Hepatocyte (in vitro differentiated cells): ENCODE results near the gene ADAMTSL4.

Experiments
- EZH2 ChIP-seq: fragments of 200-600 bp; sonication (generic); IDR thresholded peaks from 2 replicates; pipeline ENCODE4 v1.6.1; 2016; ENCODE audit warnings: antibody characterized with exemption, mild to moderate bottlenecking, borderline replicate concordance
- EZH2phosphoT487 ChIP-seq: fragments of 200-600 bp; sonication (generic); IDR thresholded peaks from one replicate; pipeline ENCODE4 v1.6.1; 2018; ENCODE audit warnings: antibody characterized with exemption, mild to moderate bottlenecking, low read depth, moderate library complexity; ENCODE audit not compliant: unreplicated experiment, severe bottlenecking
- TF ChIP-seq, protein P1 (sequence below): fragments of 200-600 bp; sonication (generic); IDR thresholded peaks from 2 replicates; pipeline ENCODE4 v1.5.1; 2016; ENCODE audit warnings: antibody characterized with exemption, mild to moderate bottlenecking; ENCODE audit not compliant: poor library complexity

DNA sequence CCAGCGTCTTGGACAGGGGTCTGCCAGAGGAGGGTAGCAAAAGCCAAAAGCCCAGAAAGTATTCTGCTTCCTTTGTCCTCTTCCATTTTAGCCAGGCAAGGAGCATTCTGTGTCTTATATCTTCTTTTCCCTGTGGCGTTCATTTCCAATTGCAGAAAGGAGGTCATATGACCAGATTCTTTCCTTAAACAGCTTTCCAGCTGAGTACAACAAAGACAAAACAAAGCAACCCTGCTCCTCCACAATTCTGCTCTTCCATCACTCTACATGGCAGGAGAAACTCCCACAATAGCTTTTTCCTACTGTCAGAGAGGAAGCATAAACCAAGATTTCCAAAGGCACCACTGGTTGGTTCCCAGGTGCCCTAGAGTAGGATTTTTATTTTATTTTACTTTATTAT, 60.5 kb downstream of the ADAMTSL4 start:
- TF ChIP-seq EZH2 (no peak), EZH2phosphoT487 (no peak)
- TF ChIP-seq, protein P1, sequence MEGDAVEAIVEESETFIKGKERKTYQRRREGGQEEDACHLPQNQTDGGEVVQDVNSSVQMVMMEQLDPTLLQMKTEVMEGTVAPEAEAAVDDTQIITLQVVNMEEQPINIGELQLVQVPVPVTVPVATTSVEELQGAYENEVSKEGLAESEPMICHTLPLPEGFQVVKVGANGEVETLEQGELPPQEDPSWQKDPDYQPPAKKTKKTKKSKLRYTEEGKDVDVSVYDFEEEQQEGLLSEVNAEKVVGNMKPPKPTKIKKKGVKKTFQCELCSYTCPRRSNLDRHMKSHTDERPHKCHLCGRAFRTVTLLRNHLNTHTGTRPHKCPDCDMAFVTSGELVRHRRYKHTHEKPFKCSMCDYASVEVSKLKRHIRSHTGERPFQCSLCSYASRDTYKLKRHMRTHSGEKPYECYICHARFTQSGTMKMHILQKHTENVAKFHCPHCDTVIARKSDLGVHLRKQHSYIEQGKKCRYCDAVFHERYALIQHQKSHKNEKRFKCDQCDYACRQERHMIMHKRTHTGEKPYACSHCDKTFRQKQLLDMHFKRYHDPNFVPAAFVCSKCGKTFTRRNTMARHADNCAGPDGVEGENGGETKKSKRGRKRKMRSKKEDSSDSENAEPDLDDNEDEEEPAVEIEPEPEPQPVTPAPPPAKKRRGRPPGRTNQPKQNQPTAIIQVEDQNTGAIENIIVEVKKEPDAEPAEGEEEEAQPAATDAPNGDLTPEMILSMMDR = no peak
